HG03442 (cell line): Measurements from ENCODE around the gene GLTP.
A peak's percentile ranks its signal among the peaks of the same experiment; 100 is the strongest.

Source experiments
- ATAC-seq: cut with Tn5 transposase; IDR thresholded peaks from one replicate; pipeline ENCODE4 v1.9.1; 2021; ENCODE audit warnings: mild to moderate bottlenecking, moderate library complexity; ENCODE audit not compliant: unreplicated experiment

The GLTP gene

DNA sequence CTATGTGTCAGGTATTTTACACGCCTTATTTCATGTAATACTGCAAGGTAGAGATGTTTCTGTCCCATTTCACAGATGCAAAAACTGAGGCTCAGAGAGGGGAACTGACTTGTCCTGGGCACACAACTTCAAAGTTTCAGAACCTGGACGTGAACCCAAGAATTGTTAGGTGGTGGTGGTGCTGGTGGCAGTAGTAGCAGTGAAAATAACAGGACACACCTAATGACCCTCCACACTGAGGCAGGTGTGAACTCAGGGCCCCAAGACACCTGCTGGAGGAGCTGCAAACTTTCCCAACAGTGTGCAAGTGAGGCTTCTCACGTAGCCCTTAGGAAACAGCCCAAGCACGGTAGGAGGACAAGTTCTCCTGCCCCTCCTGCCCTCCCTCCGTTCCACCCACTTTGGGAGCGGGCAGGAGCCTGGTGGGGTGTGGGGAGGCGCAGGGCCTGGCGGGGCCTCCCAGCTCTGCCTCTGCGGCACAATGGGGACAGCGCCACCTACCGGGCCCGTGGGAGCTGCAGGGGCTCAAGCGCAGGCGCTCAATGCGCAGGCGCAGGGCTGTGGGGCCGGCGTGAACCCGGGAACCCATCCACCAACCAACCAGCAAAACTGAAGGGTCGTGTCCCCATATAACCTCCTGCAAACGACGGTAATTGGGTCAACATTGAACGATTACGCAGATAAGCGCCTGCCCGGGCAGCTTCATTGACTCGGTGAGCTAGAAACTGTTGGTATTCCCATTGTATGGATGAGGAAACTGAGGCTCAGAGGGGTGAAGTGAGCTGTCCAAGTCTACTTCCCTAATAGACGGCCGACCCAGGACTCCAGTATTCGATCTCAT is 35.1 kb downstream of the GLTP start:
- peak; percentile 70 for ATAC-seq

DNA sequence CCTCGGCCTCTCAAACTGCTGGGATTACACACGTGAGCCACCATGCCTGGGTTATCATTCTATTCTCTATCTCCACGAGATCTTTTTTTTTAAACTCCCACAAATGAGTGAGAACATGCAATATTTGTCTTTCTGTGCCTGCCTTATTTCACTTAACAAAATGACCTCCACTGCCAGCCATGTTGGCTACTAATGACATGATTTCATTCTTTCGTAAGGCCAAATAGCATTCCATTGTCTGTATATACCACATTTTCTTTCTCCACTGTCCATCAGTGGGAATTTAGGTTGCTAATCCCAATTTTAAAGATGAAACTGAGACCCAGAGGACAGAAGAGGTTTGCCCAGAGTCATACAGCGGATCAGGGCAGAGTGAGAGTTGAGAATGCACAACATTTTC is 36.2 kb downstream of the GLTP start:
- no peak for ATAC-seq

DNA sequence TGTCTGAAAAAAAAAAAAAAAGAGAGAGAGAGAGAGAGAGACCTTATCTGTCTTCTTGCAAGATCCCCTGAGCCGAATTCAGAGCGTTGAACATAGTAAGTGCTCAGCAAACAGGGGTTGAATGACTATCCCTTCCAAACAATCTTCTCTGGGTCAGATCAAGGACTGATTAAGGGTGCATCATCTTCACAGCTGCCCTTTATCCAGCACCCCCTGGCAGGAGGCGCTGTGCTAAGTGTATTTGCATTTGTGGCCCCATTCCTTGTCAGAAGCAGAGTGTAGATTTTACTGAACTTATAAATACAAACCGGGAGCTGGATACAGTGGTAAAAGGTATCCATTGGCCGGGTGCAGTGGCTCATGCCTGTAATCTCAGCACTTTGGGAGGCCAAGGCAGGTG is 38.3 kb downstream of the GLTP start:
- ATAC-seq = no peak

DNA sequence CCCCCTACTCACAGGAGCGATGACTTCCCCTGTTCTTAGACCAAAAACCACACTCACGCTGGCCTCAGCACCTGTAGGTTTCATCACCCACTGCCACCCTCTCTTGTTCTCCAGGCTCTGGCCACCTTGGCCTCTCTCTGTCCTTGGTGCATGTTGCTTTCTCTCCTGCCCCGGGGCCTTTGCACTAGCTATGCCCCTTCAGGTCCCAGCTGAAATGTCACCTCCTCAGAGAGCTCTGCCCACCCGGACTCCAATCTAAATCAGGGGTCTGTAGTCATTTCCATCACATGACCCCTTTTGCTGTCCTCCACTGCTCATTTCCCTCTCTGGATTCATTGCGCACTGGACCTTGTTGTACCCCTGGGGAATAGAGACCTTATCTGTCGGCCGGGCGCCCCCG is 39.0 kb downstream of the GLTP start:
- no peak for ATAC-seq

DNA sequence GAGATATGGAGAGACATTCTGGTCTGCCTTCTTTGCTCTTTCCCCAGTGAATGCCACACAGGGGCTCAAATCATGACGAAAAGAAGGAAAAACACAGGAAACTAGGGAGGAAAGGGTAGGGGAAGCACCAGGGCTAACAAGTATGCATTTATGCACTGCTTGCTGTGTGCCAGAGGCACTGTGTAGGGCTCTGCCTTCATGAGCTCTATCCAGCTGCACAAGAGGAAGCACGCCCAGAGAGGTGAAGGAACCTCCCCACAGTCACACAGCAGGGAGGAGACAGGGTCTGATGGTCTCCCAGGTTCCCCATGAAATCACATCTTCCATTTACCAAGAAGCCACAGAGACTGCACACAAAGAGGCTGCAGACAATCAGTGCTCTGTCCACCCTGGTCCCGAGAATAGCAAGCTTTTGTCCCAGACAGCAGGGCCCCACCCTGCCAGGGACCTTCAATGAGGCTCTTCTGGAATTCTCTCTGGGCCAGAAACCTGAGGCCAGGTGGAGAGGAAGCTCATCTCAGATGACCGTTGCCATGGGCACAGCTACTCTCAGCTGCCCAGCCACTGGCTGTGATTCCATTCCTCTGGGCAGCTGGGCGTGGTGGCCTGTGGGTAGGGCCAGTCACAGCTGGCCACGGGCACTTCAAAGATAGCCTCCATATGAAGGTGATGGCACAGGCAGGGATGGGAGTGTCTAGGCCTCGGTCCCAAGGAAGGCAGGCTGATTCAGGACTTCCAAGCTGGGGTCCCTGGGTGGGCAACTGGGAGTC is 39.9 kb downstream of the GLTP start:
- no peak for ATAC-seq

DNA sequence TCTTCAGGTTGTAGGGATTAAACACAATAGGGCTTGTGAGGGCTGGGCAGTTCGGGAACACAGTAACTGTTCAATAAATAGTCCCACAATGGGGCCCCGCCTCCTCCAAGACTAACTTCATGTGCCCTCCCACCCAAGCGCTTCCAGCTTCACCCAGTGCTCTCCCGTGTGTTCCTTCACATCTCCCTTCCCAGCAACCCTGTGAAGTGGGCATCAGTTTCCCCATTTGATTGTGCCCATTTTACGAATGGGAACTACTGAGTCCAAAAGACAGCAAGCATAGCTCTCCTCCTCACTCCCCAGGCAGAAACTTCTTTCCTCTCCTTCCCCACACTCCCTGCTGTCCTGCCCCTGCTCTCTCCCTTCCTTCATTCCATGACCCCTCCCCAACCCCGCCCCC is 40.9 kb downstream of the GLTP start:
- no peak for ATAC-seq

DNA sequence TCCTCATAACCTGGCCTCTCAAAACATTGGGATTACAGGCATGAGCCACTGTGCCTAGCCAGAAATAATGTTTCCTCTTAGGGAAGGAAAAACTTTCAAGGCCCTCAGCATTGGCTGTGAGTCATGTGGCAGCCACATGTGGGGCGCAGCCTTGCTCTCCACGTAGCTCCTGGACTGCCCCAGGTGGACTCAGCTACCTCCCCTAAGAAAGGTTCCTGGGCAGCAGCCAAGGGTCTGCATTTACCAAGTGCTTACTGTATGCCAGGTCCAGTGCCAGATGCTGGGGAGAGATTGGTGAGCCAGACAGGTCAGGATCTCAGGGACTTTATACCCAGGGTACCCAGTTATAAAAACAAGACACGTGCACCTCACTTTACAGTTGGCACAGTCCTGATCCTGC is 43.4 kb downstream of the GLTP start:
- ATAC-seq = no peak

DNA sequence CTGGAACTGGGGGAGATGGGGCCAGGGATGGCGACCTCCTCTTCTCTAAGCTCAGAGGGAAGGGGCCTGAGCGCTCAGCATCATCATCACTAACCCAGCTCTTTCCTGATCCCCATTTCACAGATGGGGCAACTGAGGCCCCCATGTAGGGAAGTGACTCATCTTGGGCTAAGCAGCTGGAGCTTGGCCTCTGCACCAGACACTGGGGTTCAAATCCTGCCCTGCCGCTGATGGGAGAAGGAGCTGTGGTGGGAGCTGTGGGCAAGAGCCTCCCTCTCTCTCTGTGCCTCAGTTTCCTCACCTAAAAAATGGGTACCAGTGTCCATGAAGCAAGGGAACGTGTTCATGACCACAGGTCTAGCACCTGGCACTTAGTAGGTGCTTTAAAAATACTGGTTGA is 44.5 kb downstream of the GLTP start:
- ATAC-seq = no peak

DNA sequence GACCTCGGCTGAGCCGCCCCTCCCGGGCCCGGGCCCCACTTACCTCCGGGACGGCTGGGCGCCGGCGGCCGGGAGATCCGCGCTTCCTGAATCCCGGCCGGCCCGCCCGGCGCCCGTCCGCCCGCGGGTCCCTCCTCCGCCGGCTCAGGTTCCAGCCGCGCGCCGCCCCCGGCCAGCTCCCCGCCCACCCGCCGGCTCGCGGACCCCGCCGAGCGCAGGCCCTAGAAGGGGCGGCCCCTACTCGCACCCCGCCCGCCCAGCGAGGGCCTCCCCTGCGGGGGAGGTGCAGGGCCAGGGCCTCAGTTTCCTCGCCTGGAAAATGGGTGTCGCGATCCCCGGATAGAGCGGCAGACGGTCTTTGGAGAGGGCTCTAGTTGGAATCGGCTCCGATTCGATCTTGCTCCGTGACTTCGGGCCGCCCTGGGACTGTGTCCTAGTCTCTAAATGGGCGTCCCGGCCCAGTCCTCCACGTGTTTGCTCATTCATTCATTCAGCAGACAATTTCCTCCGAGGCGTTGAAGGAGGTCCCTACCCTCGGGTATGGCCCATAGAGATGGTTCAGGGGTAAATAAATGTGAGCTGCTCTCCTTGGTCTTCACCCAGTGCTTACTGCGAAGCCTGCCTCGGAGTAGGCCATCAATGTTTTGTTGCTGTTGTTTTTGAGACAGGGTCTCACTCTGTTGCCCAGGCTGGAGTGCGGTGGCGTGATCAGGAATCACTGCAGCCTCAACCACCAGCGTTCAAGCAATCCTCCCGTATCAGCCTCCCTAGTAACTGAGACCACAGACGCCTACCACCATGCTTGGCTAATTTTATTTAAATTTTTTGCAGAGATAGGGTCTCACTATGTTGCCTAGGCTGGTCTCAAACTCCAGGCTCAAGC is 46.8 kb downstream of the GLTP start, which contains the start of gene TRPV4:
Gene TRPV4 (minus strand): TSS at position 92 of the 883 bp plus-strand sequence. CDS start 18,602 bp downstream, outside the sequence.
- ATAC-seq = no peak

DNA sequence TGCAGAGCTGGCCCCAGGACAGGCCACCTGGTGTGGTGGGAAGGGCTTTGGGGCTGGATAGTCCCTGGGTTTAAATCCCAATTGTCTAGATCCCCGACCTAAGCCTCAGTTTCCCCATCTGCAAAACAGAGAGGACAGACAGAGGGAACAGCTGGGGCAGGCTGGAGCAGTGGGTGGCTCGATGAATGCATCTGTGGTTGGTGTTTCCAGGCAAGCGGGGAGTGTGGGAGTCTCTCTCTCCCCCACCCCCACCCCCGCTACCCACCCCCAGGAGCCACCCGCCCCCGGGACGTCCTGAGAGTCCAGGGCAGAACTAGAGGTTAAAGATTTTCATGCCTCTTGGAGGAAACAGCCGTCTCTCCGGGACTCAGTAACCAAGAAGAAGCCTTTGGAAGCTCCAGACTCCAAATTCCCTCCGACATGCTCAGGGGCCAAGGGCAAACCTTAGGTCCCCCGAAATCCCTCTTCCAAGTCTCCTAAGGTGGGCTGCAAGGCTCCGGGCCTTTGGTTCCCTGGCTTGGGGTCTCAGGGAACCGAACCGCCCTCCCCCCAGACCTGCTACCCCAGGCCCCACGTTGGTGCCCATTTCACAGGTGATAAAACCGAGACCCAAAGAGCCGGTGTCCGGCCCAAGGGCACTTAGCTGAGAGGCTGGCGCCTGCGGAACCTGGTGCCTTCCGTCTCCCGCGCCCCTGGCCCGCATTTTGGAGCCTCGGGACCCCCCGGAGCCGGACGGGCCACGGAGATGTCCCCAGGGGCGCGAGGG is 47.6 kb downstream of the GLTP start:
- ATAC-seq = no peak

DNA sequence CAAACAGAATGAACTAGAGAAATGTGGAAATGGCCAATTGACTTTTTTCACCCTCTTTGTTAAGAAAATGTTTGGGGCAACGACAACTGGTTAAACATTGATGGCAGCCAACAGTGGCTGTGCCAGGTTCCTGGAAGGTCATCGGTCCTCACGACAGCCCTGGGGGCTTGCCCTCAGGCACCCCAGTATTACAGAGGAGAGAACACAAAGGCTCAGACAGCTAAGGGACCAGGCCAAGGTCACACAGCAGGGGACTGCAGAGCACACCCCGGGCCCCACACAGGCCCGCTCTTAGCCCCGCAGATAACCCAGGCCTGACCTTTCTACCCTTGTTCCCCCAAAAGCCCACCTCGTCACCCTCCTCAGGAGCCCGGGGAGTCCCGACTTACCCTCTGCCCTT is 48.4 kb downstream of the GLTP start:
- no peak for ATAC-seq

DNA sequence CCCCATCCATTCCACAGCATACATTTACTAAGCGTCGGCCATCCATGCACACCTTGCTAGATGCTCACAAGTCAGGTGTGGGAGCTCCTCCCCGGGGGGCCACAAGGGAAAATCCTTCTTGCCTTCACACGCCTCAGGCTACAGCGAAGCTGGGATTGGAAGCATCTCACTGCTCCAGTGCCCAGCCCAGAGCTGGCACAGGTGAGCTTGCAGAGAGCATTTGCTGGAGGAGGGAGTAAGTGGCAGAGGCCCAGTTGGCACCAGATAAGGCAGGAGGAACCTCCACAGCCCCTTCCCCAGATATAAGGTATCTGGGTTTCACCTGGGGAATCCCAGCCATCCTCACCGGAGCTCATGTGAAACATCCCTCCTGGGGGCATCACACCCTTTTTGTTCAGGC is 49.0 kb downstream of the GLTP start:
- ATAC-seq = no peak

DNA sequence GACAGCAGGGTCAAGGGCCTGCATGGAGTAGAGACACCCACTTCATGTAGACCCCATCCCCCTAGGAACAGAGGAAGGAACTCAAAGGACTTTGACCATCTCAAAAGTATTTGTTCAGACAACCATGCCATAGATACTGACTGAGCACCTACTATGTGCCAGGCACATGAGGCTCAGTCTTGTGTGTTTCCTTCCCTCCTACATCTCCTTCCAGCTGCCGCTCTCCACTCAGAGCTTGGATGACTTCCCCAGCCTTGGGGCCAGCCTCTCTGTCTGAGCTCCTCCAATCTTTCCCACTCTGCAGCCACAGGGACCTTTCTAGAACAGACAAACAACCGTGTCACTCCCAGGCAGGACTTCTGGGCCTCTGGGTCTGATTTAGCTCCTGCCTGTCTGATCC is 49.6 kb downstream of the GLTP start:
- ATAC-seq = no peak

DNA sequence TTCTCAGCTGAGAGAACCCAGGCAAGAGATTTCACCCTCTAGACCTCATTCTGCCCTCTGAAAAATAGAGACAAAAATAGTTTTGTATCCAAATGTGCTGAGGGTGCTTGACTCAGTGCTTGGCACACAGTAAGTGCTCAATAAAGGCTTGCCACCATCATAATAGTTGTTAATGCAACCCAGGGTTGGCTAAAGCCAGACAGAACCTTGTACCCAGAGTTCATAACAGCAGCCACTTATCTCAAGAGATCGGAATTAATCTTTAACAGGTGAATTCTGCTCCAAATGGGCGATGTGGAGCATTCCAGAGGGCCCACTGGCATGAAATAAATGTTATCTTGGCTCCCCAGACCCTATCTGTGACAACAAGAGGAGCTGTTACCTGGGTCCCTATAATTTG is 50.1 kb downstream of the GLTP start:
- no peak for ATAC-seq

DNA sequence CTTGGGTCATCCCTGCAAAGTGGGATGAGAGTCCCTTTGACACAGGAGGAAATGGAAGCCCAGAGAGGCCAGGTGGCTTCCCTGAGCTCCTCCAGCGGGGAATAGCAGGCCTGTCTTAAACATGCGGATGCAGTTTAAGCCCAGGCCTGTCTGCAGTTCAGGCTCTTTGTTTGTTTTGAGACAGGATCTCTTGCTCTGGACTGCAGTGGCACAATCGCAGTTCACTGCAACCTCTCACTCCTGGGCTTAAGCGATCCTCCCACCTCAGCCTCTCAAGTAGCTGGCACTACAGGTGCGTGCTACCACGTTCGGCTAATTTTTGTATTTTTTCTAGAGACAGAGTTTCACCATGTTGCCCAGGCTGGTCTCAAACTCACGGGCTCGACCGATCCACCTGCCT is 50.7 kb downstream of the GLTP start:
- ATAC-seq = no peak

DNA sequence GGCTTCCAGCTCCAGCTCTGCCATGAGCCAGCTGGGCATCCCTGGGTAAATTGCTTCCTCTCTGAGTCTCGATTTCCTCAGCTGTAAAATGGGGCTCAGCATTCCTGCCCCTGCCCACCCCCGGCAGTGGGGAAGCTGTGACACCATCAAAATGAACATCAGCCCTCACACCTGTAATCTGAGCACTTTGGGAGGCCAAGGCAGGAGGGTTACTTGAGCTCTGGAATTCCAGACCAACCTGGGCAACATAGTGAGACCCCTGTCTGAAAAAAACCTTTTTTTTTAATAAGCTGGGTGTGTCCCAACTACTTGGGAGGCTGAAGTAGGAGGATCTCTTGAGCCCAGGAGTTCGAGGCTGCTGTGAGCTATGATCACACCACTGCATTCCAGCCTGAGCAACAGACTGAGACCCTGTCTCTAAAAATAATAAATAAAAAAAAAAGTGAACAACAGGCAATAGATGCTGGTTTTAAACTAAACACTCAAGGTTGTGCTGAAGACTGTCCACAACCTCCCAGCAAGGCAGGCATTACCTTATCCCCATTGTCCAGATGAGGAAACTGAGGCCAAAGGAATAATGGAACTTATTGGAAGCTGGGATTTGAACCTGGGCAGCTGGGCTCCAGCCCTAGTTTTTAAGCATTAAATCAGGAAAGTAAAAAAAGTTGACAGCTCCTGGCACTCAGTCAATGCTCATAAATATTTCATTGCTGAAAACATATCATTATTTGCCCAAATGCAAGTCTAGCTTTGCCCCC is 51.4 kb downstream of the GLTP start:
- ATAC-seq = no peak

DNA sequence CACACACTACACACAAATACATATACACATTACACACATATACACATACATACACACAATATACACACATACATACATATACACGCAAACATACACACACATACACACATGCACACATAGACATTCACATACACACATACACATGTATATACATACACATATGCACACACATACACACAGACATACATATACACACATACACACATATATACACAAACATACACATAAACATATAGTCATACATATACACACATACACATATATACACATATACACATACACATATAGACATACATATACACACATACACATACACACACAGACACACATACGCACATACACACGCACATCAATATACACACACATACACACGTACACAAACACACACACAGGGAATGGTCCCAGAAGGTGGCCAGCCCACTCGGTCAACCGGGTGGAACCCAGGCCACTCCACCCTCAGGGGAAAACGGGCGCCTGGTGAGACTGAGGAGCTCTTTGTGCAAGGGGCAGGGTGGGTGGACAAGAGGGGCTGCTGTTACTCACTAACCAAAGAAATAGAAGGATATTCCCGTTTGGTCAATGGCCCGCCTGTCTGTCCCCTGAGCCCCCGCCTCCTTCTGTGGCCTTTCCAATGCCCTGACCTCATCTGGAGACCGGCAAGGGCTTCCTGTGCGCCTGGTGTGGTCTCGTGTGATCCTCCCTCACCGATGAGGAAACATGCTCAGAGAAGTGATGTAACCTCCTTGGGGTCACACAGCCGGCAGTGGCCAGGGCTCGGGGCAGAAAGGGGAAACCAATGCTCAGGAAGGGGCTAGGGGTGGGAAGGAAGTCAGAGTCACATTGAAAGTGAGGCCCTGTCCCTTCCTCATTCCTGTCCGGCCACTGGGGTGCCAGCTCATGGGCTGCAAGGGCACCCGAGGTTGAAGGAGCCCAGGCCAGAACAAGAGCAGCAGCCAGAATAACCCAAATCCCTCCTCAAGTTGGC is 52.5 kb downstream of the GLTP start:
- no peak for ATAC-seq

DNA sequence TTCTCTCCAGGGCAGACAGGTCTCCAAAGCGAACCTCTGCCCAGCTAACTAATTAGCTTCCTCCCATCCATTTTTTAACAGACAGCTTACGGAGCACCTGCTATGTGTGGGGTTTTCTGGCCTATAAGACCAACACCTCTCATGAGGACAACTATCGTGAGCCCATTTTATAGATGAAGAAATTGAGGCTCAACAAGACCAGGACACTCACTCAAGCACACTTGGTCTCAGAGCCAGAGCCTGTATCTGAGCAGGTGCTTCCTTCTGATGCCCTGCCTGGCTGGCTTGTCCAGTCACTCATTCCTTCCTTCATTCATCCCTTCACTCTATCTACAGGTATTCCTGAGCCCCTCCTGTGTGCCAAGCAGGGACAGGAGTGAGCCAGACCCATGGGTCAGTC is 53.3 kb downstream of the GLTP start:
- no peak for ATAC-seq

DNA sequence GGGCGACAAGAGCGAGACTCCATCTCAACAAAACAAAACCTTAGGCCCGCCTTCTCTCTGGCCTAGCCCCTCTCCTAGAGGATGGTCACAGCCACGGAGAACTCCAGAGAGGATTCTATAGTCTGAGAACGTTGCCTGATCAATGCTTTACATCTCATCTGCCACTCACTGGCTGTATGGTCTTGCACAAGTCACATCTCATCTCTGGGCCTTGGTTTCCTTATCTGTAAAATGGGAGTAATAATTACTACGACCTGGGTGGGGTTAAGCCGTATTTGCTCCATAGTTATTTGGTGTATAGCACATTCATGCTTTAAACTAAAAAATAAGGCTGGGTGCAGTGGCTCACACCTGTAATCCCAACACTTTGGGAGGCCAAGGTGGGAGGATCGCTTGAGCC is 55.6 kb downstream of the GLTP start:
- ATAC-seq = no peak
